Endothelial cell of umbilical vein (primary cell): Measurements from ENCODE around the gene GPAT3. TPM values are rescaled to one million over a fixed set of nuclear protein-coding genes. Genes with fewer than 3 reads are reported as not detected.
A peak's percentile ranks its signal among the peaks of the same experiment; 100 is the strongest.

Experiments
- BruUV-seq: library from RNA; stranded (reverse); fragments of 400-500 nt; replicated peaks from 2 replicates; lab custom pipeline; 2021; lab: Mats Ljungman, UMichigan
- CTCF ChIA-PET: fragments of 300-600, 350-600 bp; sonication (Branson Sonifier 250); formaldehyde crosslinking; loops from one replicate; lab custom pipeline; 2021; ENCODE audit warnings: antibody characterized with exemption, inconsistent platforms; lab: Charles Lee
- POLR2A ChIA-PET: fragments of 300-600, 350-600 bp; sonication (Branson Sonifier 250); formaldehyde crosslinking; loops from one replicate; lab custom pipeline; 2021; ENCODE audit warnings: antibody characterized with exemption, inconsistent platforms; lab: Charles Lee
- DNase-seq: peaks from one replicate; pipeline ENCODE4 v3.0.0-alpha.2; 2011; ENCODE audit warnings: low read depth, low spot score
- FAIRE-seq: peaks from 2 replicates; lab custom pipeline; 2011; peaks lifted over from hg19 to GRCh38; lab: Jason Lieb, UNC
- H2AFZ ChIP-seq: 2 replicates; pipeline ENCODE4 v1.6.0; 2012; ENCODE audit warnings: low read depth, low read length, control low read depth, inconsistent platforms
- H3K27ac ChIP-seq: 2 replicates; pipeline ENCODE4 v1.5.1; 2011; ENCODE audit warnings: low read depth, mild to moderate bottlenecking, control low read depth, low read length, moderate library complexity; ENCODE audit not compliant: insufficient read depth
- H3K27me3 ChIP-seq, 2 experiments: 2 replicates each; pipeline versions ENCODE4 v1.6.0 to v1.6.1; 2011; ENCODE audit warnings: low read length in 2 of 2, mixed read lengths in 1 of 2; ENCODE audit not compliant: control insufficient read depth in 2 of 2, insufficient read depth in 2 of 2
- H3K36me3 ChIP-seq, 2 experiments: 2 replicates in 1 of 2; 3 replicates in 1 of 2; pipeline ENCODE4 v1.5.1; 2011; ENCODE audit warnings: low read length in 2 of 2, mild to moderate bottlenecking in 1 of 2, moderate library complexity in 1 of 2; ENCODE audit not compliant: control insufficient read depth in 2 of 2, insufficient read depth in 2 of 2; ENCODE audit errors: extremely low read depth in 1 of 2
- H3K4me1 ChIP-seq: 3 replicates; pipeline ENCODE4 v1.5.1; 2011; ENCODE audit warnings: mild to moderate bottlenecking, low read length; ENCODE audit not compliant: control insufficient read depth, insufficient read depth; ENCODE audit errors: extremely low read depth
- H3K4me2 ChIP-seq: 2 replicates; pipeline ENCODE4 v1.6.1; 2011; ENCODE audit warnings: low read length, control low read depth, mixed read lengths; ENCODE audit not compliant: insufficient read depth
- H3K4me3 ChIP-seq, 3 experiments: fragments of 200-600 bp in 1 of 3; sonication (generic), shearing (Covaris generic) in 1 of 3; replicated peaks in 1 of 3; 2 replicates each; pipeline ENCODE4 v1.5.1; 2011 to 2016; ENCODE audit warnings: control low read depth in 3 of 3, low read length in 3 of 3, mild to moderate bottlenecking in 2 of 3, inconsistent platforms in 1 of 3, low read depth in 1 of 3, moderate library complexity in 1 of 3; ENCODE audit not compliant: insufficient read depth in 1 of 3
- H3K79me2 ChIP-seq: 2 replicates; pipeline ENCODE4 v1.6.0; 2012; ENCODE audit warnings: low read length, inconsistent platforms; ENCODE audit not compliant: control insufficient read depth, insufficient read depth
- H3K9ac ChIP-seq: replicated peaks from 2 replicates; pipeline ENCODE3; 2011; ENCODE audit warnings: low read length, control low read depth; ENCODE audit not compliant: insufficient read depth; ENCODE audit errors: extremely low read depth
- H3K9me1 ChIP-seq: replicated peaks from 3 replicates; pipeline ENCODE4 v1.6.0; 2011; ENCODE audit warnings: mild to moderate bottlenecking, low read length; ENCODE audit not compliant: control insufficient read depth, insufficient read depth; ENCODE audit errors: extremely low read depth
- H3K9me3 ChIP-seq: replicated peaks from 2 replicates; pipeline ENCODE4 v1.5.1; 2012; ENCODE audit warnings: low read length, inconsistent platforms; ENCODE audit not compliant: control insufficient read depth, insufficient read depth
- H4K20me1 ChIP-seq: replicated peaks from 2 replicates; pipeline ENCODE3; 2011; ENCODE audit warnings: mild to moderate bottlenecking, low read length; ENCODE audit not compliant: control insufficient read depth, insufficient read depth; ENCODE audit errors: extremely low read depth
- CTCF ChIP-seq, 2 donors: IDR thresholded peaks; 1 replicate in 1 of 2; 2 replicates in 1 of 2; pipeline ENCODE4 v1.5.1; 2011; ENCODE audit warnings: low read length in 2 of 2, mild to moderate bottlenecking in 2 of 2, moderate library complexity in 2 of 2, control low read depth in 1 of 2, inconsistent platforms in 1 of 2, low read depth in 1 of 2; ENCODE audit not compliant: insufficient read depth in 1 of 2; ENCODE audit errors: extremely low read depth in 1 of 2
- JUN ChIP-seq: IDR thresholded peaks from 2 replicates; pipeline ENCODE4 v1.6.1; 2011; ENCODE audit warnings: borderline replicate concordance, low read depth; ENCODE audit not compliant: insufficient read length, insufficient read depth
- dilution Hi-C: fragments of 300-500 bp; cut with MboI; formaldehyde crosslinking; loops from one replicate; pipeline ENCODE4 v1.15.0; 2019; ENCODE audit warnings: low sequenced_read_pairs; ENCODE audit not compliant: extremely low pct_ligation_motif_present
- intact Hi-C: fragments of 100-400 bp; cut with micrococcal nuclease; formaldehyde crosslinking; loops from one replicate; pipeline ENCODE4 v1.10.0; 2022
- polyA plus RNA-seq, 4 experiments: library from polyadenylated mRNA; depleted of rRNA in 3 of 4; stranded (reverse) in 3 of 4; unstranded in 1 of 4; fragments of >200 nt; gene quantifications; 2 replicates each; pipeline versions ENCODE4 v1.2.1 to v1.2.3, GENCODE V29; 2011 to 2012; ENCODE audit warnings: missing spikeins in 1 of 4
- total RNA-seq: library from RNA; stranded (reverse); gene quantifications from 2 replicates; pipeline ENCODE4 v1.2.3, GENCODE V29; 2021
- TF ChIP-seq, protein P1 (sequence below): IDR thresholded peaks from 2 replicates; pipeline ENCODE4 v1.6.1; 2011; ENCODE audit not compliant: insufficient read depth, insufficient read length

GPAT3 gene
- total and polyA plus RNA-seq, 2 donors (not counting 3 experiments of a cell fraction or from before 2014, with no cell fraction given) = 0.36 to 2.1 TPM

DNA sequence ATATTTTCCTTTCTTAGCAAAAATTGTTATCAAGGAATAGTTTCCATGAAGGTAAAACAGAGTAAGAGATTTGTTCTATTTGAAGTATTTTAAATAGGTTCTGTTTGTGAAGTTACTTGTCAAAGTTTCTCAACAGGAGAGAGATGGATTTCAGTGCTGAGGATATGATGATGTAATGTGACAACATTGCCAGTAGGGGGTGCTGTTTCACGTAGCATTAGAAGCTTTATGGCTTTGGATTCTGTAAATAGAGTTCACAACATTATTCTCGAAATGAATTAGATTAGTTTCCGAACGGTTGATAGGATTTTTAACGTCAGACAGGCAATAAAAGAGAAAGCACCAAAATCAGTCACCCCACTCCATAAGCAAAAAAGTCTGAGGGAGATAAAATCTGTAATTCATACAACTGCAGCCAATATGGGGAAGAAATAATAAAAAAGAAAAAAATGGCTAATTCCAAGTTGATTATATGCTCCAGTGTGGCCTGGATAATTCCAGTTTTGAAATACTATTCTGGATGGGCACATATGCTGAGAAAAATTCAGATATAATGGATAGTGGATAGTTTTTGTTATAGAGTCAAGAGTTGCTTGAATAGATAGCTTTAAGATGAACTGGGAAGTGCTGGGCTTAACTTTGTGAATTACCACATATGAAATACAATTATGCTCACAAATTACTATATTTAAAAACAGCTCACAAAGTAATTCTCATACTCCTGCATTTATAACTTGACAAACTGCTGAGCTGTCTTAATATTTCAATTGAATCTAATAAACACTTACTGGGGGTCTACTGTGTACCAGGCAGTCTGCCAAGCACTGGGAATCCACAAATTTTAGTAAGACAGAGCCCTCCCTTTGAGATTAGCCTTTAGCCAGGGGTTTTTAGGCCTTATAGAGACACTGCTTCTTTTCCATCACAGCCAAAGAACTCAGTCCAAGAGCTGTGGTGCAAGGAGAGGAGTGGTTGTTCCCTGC lies 109.1 kb downstream of the GPAT3 start:
- dilution Hi-C loops (no loop called here), intact Hi-C loops (loop anchor here (1.0 to 10.0 kb wide), 4 partner anchors 590 to 859 kb away; no protein-coding TSS in a partner anchor)
- no peaks in the 10 kb centered on the region for H3K9me1 ChIP-seq
- CTCF ChIA-PET = interaction anchor here (0.6 to 4.0 kb wide), 37 partner anchors 9 to 1042 kb away, joined by 3 to 51 read pairs (median 3); partner anchors contain the start of gene NKX6-1
- H4K20me1 ChIP-seq = no peaks in the 10 kb centered on the region
- H3K4me2 ChIP-seq = no peak overlapping the region
- no peaks in the 10 kb centered on the region for H3K79me2 ChIP-seq
- TF ChIP-seq, protein P1, sequence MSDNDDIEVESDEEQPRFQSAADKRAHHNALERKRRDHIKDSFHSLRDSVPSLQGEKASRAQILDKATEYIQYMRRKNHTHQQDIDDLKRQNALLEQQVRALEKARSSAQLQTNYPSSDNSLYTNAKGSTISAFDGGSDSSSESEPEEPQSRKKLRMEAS = no peak
- peak; percentile 58 to 67 for TF ChIP-seq CTCF (IDR thresholded peaks at IDR 0.05; ENCODE audit: extremely low read depth in 1 of 2, insufficient read depth in 1 of 2, low read depth in 1 of 2, low read length in 2 of 2)
- TF ChIP-seq JUN = no peak
- H3K27ac ChIP-seq = no peak overlapping the region
- peak; percentile 73 for DNase-seq
- H3K9ac ChIP-seq = no peak overlapping the region
- no peaks in the 10 kb centered on the region for H3K36me3 ChIP-seq
- no peak overlapping the region for H3K4me3 ChIP-seq
- H3K4me1 ChIP-seq = no peaks in the 10 kb centered on the region
- FAIRE-seq = peak; percentile 92
- POLR2A ChIA-PET = no interaction called here
- H3K9me3 ChIP-seq = no peaks in the 10 kb centered on the region
- peaks cover 17 to 29% of the 10 kb centered on the region in 2 experiments for H3K27me3 ChIP-seq
- H2AFZ ChIP-seq = no peak overlapping the region
- no TSS peak for BruUV-seq
